ENCODE data around the gene LAYN.
A peak's percentile ranks its signal among the peaks of the same experiment; 100 is the strongest.

LAYN gene

DNA sequence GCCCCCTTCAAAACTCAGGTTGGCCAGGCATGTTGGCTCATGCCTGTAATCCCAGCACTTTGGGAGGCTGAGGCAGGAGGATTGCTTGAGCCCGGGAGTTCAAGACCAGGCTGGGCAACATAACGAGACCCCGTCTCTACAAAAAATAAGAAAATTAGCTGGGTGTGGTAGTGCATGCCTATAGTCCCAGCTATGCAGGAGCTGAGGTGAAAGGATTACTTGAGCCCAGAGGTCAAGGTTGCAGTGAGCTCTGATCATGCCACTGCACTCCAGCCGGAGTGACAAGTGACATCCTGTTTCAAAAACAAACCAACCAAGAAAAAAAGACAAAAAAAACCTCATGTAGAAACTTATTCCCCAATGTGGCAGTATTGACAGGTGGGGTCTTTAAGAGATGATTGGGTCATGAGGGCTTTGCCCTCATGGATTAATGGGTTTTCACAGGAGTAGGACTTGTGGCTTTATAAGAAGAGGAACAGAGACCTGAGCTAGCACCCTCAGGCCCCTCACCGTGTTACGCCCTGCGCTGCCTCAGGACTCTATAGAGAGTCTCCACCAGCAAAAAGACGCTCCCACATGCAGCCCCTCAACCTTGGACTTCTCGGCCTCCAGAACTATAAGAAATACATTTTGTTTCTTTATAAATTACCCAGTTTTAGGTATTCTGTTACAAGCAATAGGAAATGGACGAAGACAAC is 22.3 kb downstream of the LAYN start:
- no peak for DNase-seq

- DNase-seq, result peak; percentile 66
Measured at GRCh38 chr11:111565114-111565720, 24.7 kb downstream of the LAYN start.

GRCh38 chr11:111566324-111566723 is 25.8 kb downstream of the LAYN start:
- DNase-seq, result no peak

DNA sequence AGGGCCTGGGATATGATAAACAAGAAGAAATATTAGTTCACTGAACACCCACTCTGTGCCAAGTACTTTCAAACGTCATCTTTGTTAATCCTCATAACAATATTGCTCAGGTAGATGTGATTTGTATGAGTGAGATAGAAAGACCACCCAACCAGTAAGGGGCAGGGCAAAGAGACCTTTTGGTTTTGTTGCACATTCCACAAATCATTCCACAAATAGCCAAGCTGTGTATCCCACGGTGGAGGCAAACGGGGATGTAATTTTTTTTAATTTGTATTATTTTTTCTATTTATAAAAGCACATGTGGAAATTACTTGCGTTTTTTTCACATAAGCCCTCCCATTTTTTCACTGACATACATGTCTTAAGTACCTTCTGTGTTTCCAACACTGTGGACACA is 29.0 kb downstream of the LAYN start:
- DNase-seq, result no peak

- DNase-seq, result no peak
Measured at GRCh38 chr11:111570796-111571195, 30.3 kb downstream of the LAYN start.

DNA sequence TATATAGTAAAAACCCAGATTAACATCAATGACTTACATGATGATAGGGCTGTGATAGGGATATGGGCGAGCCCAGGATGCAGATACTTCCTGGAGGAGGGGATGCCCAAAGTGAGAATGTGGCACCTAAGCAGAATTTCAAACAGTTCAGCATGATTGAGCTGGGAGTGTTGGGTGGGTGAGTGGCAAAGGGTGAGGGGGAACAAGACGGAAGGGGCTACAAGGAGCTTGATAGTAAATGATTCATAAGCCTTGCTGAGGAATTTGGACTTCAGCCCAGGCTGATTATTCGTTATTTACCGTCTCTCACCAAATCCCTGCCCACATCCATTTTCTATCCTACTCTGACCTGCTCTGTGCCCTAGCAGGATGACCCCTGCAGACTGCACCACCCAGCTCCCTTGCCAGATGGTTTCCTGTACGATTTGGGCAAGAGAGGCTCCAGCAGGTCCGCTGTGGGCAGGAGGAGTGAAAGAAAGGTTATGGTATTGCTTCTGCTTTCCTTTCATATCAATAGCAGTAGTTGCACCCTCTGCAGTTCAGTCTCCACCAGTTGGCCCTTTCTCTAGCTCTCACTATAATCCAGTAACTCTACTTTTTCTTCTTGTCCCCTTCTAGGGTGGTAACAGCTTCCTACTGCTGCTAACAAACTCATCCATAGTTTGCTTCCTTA is 31.4 kb downstream of the LAYN start:
- no peak for DNase-seq

DNA sequence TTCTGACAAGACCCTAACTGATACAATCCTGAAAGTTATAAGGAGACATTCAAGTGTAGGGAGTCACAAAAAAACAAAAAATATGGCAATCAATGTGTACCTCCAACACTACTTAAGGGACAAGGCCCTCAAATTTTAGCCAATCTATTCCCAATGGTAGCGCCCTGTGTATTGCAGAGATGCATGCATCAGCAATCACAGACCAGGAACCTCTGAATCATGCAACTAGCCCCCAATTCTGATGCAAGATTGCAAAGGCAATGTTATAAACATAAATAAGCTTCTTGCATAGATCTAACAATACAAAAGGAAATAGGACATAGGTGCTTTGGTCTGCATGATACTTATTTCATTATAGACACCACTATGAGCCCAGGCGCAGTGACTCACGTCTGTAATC is 32.1 kb downstream of the LAYN start:
- no peak for DNase-seq

GRCh38 chr11:111573821-111574249 is 33.3 kb downstream of the LAYN start:
- no peak for DNase-seq

GRCh38 chr11:111574373-111575225 is 34.1 kb downstream of the LAYN start:
- no peak for DNase-seq

GRCh38 chr11:111575740-111576139 is 35.2 kb downstream of the LAYN start:
- DNase-seq, result no peak

- no peak for DNase-seq
Measured at GRCh38 chr11:111577821-111578220, 37.3 kb downstream of the LAYN start.

GRCh38 chr11:111581341-111581740 is 40.8 kb downstream of the LAYN start:
- DNase-seq, result no peak

- DNase-seq, result no peak
Measured at GRCh38 chr11:111582163-111582562, 41.6 kb downstream of the LAYN start.

GRCh38 chr11:111582881-111583280 is 42.4 kb downstream of the LAYN start:
- DNase-seq, result no peak

DNA sequence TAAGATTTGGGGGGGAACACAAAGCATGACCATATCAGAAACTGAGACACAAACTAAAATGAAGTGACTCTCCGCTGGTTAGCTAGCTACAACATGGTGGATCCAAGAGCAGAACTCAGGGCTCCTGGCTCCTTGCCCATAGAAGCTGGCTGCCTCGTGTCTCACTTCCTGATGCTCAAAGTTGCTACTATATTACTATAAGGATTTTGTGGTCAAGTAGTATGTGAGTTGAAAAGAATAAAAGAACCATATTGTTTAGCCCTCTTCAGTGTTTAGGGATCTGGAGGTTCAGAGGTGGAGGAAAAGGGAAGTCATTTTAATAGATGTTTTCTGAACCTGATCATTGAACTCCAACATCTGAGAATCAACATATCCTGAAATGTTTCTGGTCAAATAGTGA is 44.9 kb downstream of the LAYN start:
- DNase-seq, result no peak

DNA sequence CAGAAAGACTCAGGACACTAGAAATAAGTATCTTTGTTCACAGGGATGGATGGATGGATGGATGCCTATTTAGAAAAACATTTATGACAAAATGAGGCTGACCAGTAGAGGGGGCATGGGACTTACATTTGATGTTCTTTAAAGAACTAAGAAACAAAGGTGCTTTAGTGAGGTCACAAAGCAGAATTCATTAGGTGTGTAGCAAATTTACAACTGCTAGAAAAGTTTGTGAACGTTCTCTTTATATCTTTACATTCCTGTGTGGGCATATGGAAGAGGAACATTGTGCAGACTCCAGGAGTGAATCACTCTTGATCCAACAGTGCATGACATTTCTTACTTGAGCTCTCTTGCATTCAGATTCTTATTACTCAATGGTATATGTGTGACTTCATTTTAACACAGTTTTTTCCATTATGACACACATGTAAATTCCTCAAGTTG is 45.9 kb downstream of the LAYN start:
- DNase-seq, result peak; percentile 21

DNA sequence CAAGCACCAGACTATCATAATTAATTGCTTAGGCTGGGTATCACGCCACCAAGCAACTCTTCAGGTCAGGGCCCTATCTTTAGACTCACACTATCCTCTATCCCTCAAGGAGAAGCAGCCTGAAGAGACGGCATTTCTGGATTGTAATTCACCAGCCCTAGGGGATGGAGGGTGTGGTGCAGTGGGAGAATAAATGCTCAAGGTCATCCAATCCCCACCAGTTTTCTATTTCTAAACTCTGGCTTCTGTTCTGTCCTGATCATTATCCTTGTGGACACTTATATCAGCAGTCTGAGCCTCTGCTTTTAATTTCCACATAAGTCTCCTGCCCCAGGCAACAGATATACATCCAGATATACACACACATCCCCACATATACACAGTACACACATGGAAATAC is 48.6 kb downstream of the LAYN start:
- DNase-seq, result no peak

DNA sequence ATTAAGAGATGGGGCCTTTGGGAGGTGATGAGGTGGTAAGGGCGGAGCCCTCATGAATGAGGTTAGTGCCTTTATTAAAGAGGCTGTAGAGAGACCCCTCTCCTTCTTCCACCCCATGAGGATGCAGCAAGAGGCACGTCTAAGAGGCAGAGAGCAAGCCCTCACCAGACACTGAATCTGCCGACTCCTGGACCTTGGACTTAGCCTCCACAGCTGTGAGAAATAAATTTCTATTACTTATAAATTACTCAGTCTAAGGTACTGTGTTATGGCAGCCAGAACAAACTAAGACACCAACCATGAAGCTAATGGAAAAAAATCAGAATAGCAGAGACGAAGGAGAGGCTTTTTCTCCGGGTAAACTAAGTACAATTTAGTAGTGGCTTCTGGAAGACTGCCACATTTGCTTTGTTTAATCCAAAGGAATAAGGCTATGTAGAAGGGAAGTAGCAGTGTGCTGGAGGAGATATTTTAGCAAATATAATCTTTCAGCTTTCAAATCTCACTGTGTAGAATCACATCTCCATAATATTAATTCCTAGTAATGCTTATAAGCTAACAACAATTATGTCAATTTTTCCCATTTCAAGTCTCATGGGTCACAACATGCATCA is 49.5 kb downstream of the LAYN start:
- DNase-seq, result no peak

- DNase-seq, result no peak
Measured at GRCh38 chr11:111591187-111591960, 50.9 kb downstream of the LAYN start.

- no peak for DNase-seq
Measured at GRCh38 chr11:111592491-111592890, 52.0 kb downstream of the LAYN start.

- DNase-seq, result no peak
Measured at GRCh38 chr11:111596319-111596718, 55.8 kb downstream of the LAYN start.

DNA sequence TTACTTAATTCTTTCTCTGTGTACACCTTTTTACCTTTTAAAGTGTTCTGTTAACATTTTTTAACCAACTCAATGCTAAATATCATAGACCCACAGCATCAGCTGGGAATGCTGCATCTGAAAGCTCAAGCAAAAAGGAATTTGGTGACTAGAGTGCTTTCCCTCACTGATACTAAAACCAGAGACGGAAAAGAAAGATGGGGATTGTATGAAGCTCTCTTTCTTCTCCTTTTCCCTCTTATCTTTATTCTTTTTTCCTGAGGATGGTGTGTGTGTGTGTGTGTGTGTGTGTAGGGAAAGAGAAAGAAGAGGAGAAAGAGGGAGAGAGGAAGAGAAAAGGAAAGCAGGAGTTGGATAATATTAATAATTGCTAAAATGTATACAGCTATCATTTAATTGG is 57.6 kb downstream of the LAYN start:
- no peak for DNase-seq
